Lower lobe of right lung (tissue), 2 donors: ENCODE measurements around the gene C3orf70. TPM values are rescaled to one million over a fixed set of nuclear protein-coding genes. Genes with fewer than 3 reads are reported as not detected.

Experiments
- ATAC-seq, 2 donors: fragments of 200-7000 bp; cut with Tn5 transposase; one replicate each; pipeline ENCODE4 v1.9.1; 2020 to 2022; ENCODE audit warnings: mild to moderate bottlenecking in 2 of 2, moderate library complexity in 2 of 2
- DNase-seq: peaks from one replicate; pipeline ENCODE4 v3.0.0-alpha.2; 2020
- H3K27ac ChIP-seq: fragments of 200-600 bp; one replicate; pipeline ENCODE4 v1.8.0; 2022
- H3K27me3 ChIP-seq: fragments of 200-600 bp; one replicate; pipeline ENCODE4 v1.8.0; 2022; ENCODE audit warnings: low read depth
- H3K36me3 ChIP-seq: fragments of 200-600 bp; one replicate; pipeline ENCODE4 v1.8.0; 2022; ENCODE audit warnings: mild to moderate bottlenecking
- H3K4me1 ChIP-seq: fragments of 200-600 bp; one replicate; pipeline ENCODE4 v1.8.0; 2022
- H3K4me3 ChIP-seq: fragments of 200-600 bp; one replicate; pipeline ENCODE4 v1.8.0; 2022; ENCODE audit warnings: mild to moderate bottlenecking
- H3K9me3 ChIP-seq: fragments of 200-600 bp; one replicate; pipeline ENCODE4 v1.8.0; 2022
- CTCF ChIP-seq: fragments of 200-600 bp; IDR thresholded peaks from one replicate; pipeline ENCODE4 v1.8.0; 2022; ENCODE audit warnings: antibody characterized with exemption, mild to moderate bottlenecking
- intact Hi-C: fragments of 100-400 bp; cut with DNase I; formaldehyde crosslinking; loops from one replicate; pipeline ENCODE4 v1.11.0; 2022
- total RNA-seq: library from RNA; stranded (reverse); fragmentation: NEBNext Ultra II Directional; extraction: Animal tissue kit (Norgen Biotek cat#: 25700); gene quantifications from one replicate; pipeline ENCODE4 v1.2.1, GENCODE V29; 2021
- donor health status: DM: no; HTN: yes; CAD: no; lungs with severe emphysema.

C3orf70 gene
- total RNA-seq, 1 donor from 2014 or later = 3.2 TPM

DNA sequence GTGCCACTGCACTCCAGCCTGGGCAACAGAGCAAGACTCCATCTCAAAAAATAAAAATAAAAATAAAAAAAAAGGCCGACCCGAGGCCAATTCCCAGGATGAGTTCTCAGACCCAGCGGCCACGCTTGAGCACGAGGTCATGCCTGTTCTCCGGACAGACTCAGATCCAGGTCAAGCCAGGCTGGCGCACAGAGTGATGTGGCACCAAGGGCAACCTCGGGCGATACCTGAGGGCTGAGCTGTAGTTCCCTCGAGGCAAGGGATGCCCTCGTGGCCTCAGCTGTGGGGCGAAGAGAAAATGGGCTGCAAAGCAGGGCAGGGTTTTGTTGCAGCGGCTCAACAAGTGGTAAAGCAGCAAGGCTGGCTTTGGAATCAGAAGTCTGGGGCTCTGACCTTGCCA is 77.3 kb downstream of the C3orf70 start:
- no peak overlapping the region for H3K27ac ChIP-seq
- no peaks in the 10 kb centered on the region for H3K4me1 ChIP-seq
- ATAC-seq = no peak
- H3K27me3 ChIP-seq = no peaks in the 10 kb centered on the region
- TF ChIP-seq CTCF = no peak
- intact Hi-C loops = no loop called here
- no peaks in the 10 kb centered on the region for H3K9me3 ChIP-seq
- no peaks in the 10 kb centered on the region for H3K36me3 ChIP-seq
- H3K4me3 ChIP-seq = no peak overlapping the region
- DNase-seq = no peak

DNA sequence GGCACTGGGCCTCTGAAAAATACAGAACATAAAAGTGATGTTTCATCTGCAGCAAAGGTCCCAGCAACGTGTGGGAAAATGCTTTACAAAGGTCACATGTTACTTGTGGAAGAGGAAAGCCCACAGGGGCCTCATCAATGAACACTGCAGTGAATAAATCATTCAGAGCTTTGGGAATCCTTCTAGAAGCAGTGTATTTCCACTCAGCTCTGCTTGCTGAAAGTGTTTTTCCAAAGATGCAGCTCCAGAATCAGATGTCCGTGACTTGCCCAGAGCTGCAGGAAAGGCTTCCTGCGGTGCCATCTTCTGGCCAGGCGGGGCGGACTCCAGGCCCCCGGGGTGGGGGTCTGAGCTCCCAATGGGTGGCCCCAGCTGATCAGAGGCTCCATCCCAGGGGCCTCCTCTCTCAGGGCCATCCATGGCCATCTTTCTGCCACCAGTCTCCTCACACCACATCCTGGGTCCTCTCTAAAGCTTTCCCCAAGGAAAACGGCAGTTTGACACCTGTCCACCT is 81.5 kb downstream of the C3orf70 start:
- ATAC-seq = no peak

GRCh38 chr3:185070491-185071286 is 82.2 kb downstream of the C3orf70 start:
- DNase-seq = no peak
- Histone ChIP-seq H3K36me3 (no peaks in the 10 kb centered on the region), H3K4me3 (no peak overlapping the region), H3K4me1 (no peaks in the 10 kb centered on the region), H3K27ac (no peak overlapping the region), H3K27me3 (no peaks in the 10 kb centered on the region), H3K9me3 (no peaks in the 10 kb centered on the region)
- ATAC-seq = peak; percentile 5 to 30
- intact Hi-C loops = no loop called here
- TF ChIP-seq CTCF = peak; percentile 19

More for the DNA sequence above, 81.5 kb downstream of the C3orf70 start:
- no peaks in the 10 kb centered on the region for H3K4me1 ChIP-seq
- no peak for TF ChIP-seq CTCF
- H3K36me3 ChIP-seq = no peaks in the 10 kb centered on the region
- no peaks in the 10 kb centered on the region for H3K27me3 ChIP-seq
- no peaks in the 10 kb centered on the region for H3K9me3 ChIP-seq
- intact Hi-C loops = no loop called here
- DNase-seq = no peak
- H3K4me3 ChIP-seq = no peak overlapping the region
- H3K27ac ChIP-seq = no peak overlapping the region

DNA sequence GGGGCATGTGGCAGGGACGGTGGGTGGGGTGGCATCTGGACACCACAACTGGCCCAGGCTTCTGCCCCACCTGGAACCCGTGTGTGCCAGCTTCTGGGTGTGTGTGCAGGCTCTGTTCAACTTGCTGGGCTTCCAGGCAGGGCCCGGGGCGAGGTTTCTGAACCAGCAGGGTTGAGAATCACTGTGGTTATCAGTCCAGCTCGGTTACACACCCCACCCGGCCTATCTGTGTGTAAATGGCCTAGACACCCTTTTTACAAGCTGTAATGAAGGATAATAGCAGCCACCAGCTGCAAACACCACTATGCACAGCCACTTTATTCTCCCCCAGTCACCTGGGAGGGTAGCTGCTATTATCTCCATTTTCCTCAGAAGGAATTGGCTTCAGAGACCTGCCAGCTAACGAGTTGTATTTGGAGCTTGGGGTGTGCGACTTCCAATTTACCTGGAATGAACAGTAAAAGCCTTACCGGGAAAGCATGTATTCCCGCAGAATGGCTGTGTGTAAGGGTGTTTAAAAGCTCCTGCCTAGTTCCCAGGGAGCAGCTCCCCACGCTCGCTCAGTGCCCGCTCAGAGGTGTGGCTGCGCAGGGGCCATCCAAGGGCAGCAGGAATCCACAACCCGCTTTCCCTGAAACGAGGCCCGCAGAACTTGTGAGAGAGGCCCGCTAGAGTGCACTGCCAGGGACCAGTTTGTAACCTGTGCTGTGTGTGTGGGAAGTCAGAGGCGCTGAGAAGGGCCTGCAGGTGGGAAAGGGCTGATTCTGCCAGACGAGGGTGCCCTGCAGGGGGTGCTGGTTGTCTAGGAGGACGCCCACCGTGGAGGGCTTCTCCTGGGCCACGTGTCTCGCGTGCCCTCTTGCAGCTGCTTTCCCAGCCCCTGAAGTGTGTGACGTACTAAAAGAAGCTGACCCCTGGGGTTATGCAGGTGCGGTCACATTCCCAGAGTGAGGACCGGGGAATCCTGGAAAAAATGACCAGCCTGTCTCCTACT is 83.5 kb downstream of the C3orf70 start:
- TF ChIP-seq CTCF = no peak
- ATAC-seq (no peak), DNase-seq (no peak)
- Histone ChIP-seq H3K4me3 (no peak overlapping the region), H3K4me1 (no peaks in the 10 kb centered on the region), H3K9me3 (no peaks in the 10 kb centered on the region), H3K36me3 (no peaks in the 10 kb centered on the region), H3K27me3 (no peaks in the 10 kb centered on the region), H3K27ac (no peak overlapping the region)
- intact Hi-C loops = no loop called here

DNA sequence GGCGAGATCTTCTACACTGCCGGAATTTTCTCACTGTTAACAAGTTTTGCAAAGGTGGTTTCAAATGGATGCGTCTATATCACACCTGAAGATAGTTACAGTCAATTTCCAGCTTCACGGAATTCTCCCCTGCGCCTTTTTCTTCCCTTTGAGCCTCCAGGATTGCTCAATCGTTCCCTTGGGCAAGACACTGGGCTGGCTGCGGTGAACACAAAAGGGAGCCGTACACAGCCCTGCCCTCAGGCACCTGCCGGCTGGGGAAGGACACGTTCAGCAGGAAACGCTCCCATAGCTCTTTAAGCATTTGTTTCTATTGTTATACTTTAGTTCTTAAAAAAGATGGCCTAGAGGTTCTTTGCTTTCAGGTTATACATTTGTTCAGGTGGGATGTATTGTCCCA is 85.7 kb downstream of the C3orf70 start:
- TF ChIP-seq CTCF = no peak
- Histone ChIP-seq H3K4me1 (no peaks in the 10 kb centered on the region), H3K27ac (no peak overlapping the region), H3K4me3 (no peak overlapping the region), H3K9me3 (no peaks in the 10 kb centered on the region), H3K36me3 (no peaks in the 10 kb centered on the region), H3K27me3 (no peaks in the 10 kb centered on the region)
- intact Hi-C loops = no loop called here
- no peak for DNase-seq
- ATAC-seq = no peak
